Dedifferentiated amniotic fluid mesenchymal stem cell (primary cell): ENCODE data around the gene LIN7A.

Source experiments
- DNase-seq: peaks from one replicate; pipeline ENCODE4 v3.0.0-alpha.2; 2016; ENCODE audit errors: extremely low spot score

The LIN7A gene

DNA sequence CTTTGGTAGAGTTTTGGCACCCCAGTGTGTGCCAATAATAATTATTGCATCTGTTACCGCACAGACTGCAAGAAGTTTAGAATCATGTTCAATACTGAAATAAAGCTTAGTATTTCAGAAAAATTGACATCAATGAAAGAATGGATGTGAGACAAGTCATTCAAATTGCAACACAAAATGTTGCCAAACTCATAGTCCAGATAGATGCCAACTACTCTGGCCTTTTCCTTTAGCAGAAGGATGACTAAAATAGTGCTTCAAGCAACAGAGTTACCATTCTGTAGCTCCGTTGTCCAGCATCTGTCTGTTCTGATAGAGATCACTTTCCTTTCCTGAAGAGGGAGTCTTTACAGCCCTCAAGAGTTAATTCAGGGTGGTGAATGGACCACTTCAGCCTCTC lies 77.5 kb downstream of the LIN7A start:
- no peak for DNase-seq

DNA sequence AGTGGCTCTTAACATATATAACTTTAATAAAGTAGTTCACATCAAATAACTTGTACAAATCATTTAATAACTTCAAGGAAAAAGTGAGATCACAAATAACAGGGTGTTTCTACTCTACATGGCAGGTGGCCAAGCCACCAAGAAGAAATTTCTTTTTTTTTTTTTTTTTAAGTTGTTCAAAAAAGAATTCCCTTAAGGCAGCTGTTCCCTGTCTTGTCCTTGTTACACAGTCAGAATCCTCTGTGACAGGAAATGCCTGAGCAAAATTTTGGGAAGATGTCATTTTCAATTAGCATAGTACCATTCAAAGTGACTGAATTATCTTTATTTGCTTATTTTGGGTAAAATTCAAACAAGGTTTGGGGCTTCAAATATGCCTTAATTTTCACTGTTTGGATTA lies 79.4 kb downstream of the LIN7A start:
- DNase-seq = no peak

DNA sequence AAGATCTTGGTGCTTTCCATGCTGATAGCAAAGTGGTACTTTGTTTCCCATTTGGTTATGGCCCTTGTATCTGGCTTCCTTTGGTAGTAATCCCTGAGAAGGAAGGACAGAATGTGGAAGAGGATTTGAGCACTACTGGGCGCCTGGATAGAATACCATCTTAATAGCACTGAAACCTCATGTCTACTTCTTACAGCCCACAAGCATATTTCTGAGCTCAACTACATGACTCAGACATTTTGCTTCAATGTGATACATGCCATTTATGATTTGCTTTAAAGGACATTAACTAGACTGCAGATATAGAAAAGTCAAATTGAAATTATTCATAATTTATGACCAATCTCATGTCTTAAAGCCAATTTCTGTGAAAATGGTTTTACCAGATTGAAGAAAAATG lies 80.4 kb downstream of the LIN7A start:
- DNase-seq = peak; percentile 48

DNA sequence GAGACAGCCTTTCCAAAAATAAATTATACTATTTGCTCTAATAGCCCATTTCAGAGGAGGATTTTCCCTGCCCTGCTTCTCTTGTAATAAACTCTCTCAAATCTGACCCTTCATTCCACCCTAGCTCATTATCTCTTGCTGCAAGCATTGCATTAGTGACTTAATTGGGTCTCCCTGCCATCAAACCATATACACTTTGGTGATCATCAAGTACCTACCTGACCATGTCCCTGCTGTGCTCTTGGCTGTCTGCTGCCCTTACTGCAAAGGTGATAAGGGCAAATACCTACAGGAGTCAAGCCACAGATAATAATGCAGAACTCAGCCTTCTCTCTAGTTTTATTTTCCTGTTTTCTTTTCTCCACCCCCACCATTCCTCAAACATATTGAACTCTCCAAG lies 88.4 kb downstream of the LIN7A start:
- DNase-seq = no peak

DNA sequence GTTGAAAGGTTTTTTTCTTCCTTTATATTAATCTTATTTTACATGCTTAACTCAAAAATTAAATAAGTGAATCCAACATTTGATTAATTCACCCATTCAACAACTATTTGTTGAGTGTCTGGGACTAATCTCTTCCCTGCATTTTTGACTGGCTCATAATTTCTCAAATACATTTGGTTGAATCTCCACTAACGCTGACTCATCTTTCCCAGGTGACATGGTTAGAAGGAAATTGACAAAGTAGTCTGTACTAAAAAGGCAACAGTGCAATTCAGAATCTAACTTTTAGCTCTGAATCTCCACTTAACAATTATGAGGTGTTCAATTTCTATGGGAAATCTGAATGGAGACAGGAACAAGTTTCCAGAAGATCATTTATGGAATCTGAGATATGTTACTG lies 88.9 kb downstream of the LIN7A start:
- DNase-seq = no peak

DNA sequence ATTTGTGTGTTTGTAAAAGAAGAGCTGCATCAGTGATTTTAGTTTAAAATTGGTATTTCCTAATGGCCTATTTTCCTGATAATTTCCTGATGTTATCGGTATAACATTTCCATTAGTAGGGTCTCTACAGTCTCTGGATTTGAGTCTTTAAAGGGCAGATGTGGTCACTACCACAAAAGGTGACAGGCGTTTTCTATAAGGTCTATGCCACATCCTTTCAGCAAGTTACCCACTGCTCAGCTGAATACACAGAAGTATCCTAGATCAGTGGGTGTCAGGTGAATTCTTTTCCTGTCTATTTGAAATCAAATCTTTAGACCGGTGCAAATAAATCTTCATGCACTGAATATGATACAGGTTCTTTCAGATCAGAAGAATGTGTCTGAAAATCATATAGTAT lies 90.2 kb downstream of the LIN7A start:
- DNase-seq = no peak

DNA sequence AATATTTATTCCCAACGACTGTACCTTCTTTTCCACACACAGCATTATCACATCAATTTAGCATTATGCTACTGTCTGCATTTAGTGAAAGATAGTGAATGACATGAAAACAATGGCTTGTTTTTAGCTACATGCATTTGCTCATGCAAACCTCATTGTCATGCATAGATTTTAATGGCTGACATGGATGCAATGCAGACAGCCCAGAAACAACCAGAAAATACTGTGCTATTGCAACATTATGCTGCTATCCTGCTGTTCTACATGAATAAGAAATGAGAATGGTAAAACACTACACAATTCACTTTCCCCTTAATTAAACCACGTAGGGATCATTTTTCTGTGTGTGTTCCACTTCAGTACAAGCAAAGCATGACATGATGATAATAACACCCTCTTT lies 90.8 kb downstream of the LIN7A start:
- no peak for DNase-seq

DNA sequence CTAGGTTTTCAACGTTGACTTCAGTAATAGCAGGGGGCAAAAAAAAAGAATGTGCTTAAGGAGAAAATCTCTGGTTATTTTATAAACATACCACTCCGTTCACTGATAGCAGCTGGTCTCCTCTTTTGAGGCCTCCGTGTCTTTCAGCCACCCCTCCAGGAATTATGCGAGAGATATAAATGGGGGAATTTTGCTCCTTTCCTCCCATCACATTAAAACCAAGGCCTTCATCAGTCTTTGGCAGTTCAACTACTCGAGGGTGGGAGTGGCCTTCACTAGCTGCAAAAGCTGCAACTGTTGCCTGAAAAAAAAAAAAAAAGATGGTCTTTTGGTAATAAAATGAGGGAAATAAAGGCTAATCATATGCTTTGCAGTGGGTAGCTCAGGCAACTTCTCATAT lies 92.1 kb downstream of the LIN7A start:
- no peak for DNase-seq

DNA sequence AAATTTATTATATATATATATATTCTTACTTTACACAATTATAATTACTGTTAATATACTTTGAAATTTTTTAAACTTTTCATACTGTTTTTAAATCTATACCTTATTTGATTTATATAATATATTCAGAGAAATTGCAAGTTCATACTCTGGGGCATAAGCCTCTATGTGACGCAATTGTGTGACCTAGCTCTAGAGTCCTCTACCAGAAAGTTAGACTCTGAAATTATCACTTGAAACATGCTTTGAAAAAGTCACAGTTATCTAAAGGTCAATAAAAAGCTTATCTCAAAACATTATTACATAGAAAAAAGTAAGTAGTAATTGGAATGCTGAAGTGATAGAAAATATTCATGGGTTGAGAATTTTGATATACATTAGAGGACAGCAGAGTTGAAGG lies 93.8 kb downstream of the LIN7A start:
- no peak for DNase-seq

DNA sequence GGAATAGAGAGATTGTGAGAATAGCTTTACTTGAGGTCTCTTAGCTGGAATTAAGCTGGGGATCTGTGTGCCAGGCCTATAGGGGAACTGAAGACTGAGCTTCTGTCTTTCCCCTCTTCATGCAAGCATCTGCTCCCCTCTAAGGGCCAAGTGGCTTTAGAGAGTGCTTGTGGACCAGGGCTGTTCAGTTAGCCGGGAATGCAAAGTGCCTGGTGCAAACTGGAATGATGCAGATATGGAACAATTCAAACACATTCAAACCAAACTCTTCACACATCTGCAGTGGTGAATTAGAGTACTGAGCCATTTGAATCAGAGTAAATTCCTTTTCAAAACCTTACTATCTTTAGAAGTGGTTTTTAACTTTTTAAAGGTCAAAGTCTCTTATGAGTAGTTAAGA lies 99.0 kb downstream of the LIN7A start:
- no peak for DNase-seq

DNA sequence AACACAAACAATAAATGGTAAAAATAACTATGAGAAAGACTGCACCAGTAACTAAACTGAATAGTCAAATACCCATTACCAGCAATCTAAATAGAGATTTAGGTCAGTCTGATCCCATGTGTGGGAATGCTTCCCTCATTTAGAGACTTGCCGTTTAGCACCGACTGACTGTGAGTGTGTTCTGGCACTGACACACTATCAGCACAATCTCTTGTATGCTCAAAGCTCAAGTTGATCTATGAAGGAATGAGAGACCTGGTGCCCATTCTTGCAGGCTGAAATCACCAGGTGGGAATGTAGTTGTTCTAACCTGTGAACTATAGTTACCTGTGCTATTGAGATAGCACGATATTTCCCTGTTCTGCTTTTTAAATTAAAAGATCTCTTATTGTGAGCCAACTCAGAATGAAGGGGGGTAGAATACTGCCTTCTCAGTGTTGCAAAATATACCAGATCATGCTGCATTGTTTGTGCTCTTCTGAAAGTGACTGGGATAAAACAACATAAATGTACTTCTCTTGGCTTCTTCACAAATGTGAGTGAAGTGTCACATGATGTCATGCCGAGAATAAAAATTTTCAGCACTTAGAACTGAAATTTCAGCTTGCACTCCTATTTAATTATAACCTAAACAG lies 99.6 kb downstream of the LIN7A start:
- no peak for DNase-seq

DNA sequence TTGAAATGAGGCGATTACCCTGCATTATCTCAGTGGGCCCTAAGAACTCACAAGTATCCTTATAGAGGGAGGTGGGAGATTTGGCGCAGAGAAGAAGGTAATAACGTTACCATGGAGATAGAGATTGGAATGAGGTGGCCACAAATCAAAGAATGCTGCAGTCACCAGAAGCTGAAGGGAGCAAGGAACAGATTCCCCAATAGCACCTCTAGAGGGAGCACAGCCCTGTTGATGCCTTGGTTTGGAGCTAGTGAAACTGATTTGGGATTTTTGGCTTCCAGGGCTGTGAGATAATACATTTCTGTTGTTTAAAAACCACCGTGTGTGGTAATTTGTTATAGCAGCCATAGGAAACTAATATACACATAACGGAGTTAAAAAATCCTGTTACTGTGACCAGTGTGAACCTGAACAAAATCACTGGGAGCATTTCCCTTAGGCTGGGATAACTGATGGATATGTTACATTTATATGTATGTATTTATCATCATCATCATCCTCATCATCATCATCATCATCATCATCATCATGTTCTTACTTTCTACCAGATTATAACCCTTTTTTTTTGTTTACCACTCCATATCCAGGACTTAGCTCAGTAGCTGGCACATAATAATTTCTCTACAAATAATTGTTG lies 100.3 kb downstream of the LIN7A start:
- DNase-seq = peak; percentile 69

DNA sequence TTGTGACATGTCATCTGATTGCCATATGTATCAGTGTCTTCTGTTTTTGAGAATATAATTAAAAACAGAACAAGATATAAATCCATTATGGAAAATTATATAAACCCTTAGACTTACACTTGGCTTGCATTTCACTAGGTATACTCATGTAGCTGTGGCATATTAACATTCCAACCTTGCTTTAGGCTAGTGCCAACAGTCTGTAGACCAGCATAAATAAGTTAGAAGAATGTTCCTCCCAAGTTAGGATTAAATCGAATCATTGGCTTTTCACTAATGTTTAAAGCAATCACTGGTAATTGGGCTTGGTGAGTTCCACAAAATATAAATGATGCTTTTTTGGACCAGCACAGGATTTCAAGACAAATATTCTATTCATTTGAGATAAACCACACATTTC lies 103.0 kb downstream of the LIN7A start:
- DNase-seq = no peak

DNA sequence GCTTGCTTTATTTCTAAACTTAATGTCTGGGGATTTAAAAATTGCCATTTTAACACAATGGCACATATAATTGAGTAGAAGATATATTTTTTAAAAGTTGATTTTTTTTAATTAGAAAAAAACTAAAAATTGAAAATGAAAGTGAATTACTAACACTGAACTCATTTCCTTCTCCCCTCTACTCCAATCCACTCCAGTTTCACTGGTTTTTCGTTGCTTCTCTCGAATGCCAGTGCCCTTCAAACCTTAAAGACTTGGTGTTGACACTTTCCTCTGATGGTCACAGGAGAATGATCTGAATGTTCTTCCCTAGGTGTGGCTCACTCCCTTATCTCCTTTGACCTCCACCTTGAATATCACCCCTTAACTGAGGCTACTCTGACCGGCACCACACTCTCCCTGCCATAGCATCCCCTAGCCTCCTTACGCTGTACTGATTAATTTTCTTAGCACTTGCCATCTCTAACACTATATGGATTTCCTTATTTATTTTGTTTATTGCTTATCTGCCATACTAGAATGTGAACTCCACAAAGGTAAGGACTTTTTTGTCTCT lies 107.1 kb downstream of the LIN7A start:
- no peak for DNase-seq

DNA sequence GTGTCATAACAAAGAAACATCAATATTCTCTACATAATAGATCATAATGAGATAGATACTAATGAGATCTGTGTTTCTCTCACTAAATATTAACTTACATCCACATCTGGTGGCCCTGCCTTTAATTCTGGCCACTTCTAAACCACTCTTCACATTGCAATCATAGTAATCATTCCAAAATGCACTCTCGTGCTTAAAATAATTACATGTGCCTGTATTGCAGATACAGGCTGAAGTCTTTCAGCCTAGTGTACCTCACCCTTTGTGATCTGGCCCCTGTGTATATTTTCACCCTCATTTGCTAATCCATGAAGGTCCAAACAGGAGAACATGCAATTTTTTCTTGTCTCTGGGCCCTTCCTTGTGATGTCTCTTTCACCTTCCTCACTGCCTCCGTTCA lies 108.0 kb downstream of the LIN7A start:
- no peak for DNase-seq

DNA sequence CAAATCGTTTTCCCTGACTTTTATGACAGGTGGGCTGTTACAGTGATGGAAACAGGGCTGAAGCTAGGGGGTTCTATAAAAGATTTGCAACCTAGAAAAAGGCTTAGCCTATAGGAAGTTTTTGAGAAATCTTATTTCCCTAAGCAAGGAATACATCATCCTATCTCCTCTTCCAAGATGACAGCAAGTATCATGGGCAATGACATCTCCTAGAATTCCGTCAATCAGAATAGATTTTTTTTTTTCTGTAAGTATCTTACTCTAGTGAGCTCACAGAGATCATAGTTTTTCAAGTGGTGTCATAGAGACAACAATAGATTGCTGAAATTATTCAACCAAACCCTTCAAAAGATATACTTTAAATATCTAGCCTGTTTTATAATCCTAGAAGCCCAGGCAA lies 112.2 kb downstream of the LIN7A start:
- DNase-seq = no peak

DNA sequence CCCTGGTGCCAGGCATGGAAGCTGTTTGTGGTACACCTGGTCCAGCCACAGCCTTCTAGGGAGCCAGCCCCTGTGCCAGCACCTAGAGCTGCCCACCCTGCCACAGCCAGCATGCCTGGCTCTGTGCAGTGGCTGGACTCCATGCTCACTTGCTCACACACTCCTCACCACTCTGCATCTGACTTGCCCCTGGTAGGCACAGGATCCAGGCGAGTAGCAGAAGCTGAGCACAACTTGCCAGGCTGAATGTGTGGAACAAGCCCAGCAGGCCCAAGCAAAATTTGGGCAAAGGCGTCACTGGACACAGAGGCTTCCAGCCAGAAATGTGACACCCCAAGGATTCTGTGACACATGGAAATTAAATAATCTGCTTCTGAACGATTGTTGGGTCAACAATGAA lies 114.3 kb downstream of the LIN7A start:
- DNase-seq = no peak

DNA sequence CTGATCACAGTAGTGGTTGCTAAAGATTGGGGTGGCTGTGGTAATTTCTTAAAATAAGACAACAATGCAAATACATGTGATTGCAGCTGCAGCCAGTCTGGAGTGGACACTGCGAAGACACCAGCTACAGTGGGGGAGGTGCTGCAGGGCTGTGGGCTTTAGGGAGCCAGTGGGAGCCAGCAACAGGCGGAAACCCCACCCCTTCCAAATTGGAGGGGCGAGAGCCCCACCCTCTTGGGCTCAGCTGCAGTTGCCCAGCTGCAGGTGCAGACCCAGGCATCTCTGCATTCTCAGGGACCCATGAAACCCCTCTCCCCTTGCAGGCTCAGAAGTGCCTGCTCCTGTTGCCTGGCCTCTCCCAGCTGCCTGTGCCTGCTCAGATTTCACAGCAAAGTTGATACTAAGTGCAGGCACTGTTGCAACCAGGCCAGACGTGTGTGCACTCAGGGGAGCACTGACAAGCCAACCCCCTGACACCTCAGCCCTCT lies 116.2 kb downstream of the LIN7A start:
- no peak for DNase-seq

DNA sequence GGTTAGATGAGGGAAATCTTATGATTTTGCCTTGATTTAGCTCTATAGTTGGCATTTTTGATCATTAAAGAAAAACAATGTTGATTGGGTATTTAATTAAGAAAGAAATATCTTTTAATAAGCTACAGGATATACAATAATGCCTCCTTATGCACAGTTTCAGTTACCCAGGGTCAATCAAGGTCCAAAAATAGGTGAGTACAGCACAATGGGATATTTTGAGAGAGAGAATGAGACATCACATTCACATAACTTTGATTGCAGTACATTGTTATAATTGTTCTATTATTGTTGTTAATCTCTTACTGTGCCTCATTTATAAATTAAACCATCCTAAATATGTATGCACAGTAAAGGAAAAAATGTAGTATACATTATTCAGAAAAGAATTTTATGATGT lies 118.9 kb downstream of the LIN7A start:
- DNase-seq = no peak

DNA sequence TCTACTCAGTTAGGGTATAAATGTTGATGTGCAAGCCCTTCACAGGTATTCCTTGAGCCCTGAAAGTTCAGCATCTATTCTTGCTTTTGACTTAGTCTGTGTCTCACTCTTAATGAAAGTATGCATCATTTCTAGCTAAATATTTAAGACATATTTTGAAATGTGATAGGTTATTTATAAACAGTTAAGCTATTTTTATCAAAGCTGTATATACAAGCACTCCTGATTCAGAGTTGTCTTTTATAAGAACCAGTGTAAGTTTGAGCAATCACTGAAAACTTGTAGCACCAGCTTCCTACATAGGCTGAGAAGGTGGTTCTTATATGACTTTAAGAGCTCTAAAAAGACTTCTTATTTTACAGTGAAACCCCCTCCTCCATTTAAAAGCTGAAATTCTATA lies 122.4 kb downstream of the LIN7A start:
- no peak for DNase-seq

DNA sequence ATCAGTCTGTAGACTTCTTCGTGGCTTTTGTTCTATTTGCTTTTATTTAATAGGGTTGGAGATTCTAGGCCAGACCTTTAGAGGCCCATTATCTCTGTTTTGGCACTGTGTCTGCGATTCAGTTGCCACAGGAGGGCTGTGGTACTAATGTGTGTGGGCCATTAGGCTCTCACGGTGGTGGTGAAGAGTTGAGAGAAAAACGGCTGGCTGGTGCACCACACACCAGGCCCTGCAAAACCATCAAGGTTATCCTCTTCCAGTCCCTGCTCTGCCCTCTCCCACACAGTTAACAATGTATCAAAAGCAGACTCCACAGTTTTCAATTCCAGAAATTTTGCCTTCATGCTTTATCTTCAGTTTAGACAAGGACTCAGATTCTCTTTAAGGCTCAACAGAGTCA lies 123.3 kb downstream of the LIN7A start:
- no peak for DNase-seq

DNA sequence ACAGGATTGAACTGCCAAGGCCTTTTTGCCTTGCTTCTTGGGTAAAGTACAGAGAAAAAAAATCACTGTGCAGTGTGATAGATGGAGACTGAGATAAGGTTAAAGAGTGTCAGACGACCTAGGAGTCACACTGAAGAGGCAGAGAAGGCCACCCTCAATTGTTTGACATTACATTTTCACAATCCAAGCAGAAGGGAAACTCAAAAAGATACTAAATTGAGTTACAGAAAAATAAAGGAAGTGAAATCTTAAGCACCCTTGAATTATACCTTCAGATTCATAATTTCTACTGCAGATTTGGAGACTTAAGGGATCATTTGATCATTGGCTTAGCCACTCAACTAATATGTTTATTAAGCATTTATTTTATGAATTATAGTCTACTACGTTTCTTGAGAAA lies 123.9 kb downstream of the LIN7A start:
- DNase-seq = no peak

DNA sequence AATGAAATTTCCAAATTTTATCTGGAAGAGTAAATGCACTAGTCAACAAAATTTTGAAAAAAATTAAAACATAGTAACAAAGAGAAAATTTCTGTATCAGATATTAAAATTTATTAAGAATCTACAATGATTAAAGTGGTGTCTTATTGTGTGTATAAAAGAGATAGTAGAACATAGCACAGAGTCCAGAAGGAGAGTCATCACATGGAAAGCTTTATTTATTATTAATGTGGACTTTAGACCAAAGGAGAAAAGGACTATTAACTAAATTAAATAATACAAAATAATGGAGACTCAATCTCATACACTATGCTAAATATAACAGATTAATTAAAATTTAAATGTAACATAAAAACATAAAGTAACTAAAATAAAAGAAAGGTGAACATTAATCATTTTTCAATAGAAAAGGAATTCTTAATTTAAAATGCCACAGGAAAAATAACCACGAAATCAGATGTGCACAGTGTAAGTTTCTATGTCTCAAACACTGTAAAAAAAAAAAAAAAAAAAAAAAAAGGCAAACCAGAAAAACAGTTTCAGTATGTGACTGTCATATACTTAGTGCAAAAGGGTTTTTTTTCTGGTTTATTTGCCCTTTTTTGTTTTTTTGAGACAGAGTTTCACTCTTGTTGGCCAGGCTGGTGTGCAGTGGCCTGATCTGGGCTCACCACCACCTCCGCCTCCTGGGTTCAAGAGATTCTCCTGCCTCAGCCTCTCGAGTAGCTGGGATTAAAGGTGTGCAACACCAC lies 125.6 kb downstream of the LIN7A start:
- no peak for DNase-seq
